ENCODE measurements around the gene SOCS1. TPM values are rescaled to one million over a fixed set of nuclear protein-coding genes. Genes with fewer than 3 reads are reported as not detected.

The SOCS1 gene
- total and polyA plus RNA-seq, 2 of the 4 experiments (the other 2 are of a cell fraction) = 2.0 to 22.0 TPM

GRCh38 chr16:11205754-11206581, 50.0 kb downstream of the SOCS1 start:
- peak overlapping the region; percentile 87; the same call in 1 of the 2 replicates for H2AK5ac ChIP-seq (ENCODE audit: low read depth, low read length)

More at GRCh38 chr16:11205754-11206581, 50.0 kb downstream of the SOCS1 start:
- Histone ChIP-seq H3K18ac (ENCODE audit: low read depth, low read length) (no peak overlapping the region), H3K9me3 (ENCODE audit: control insufficient read depth, insufficient read depth, low read length) (peaks cover 4% of the 10 kb centered on the region), H3K79me1 (ENCODE audit: low read depth in 1 of 2, low read length in 2 of 2) (no peaks in the 10 kb centered on the region), H3K4me3 (ENCODE audit: insufficient read depth, low read depth, low read length) (no peak overlapping the region), H4K20me1 (ENCODE audit: insufficient read depth, low read length) (no peaks in the 10 kb centered on the region), H3K23ac (ENCODE audit: low read depth, low read length) (no peak overlapping the region), H2BK5ac (ENCODE audit: low read depth, low read length, poor library complexity, severe bottlenecking) (no peak overlapping the region), H4K8ac (ENCODE audit: low read depth in 2 of 2, low read length in 2 of 2) (peak overlapping the region in 1 of 2 experiments; percentile 57; a peak in 1 of 4 replicates), H2BK20ac (ENCODE audit: low read depth, low read length) (peak overlapping the region; percentile 64), H4K91ac (ENCODE audit: insufficient read depth, low read depth, low read length) (no peak overlapping the region; the same call in 1 of the 2 replicates), H3K9ac (ENCODE audit: low read depth, low read length) (no peak overlapping the region), H3K4me1 (ENCODE audit: control insufficient read depth, insufficient read depth, low read length) (peaks cover 20% of the 10 kb centered on the region), H3K9me1 (ENCODE audit: insufficient read depth, low read length) (no peaks in the 10 kb centered on the region), H3K36me3 (ENCODE audit: control insufficient read depth, insufficient read depth, low read length) (no peaks in the 10 kb centered on the region), H2AFZ (replicated peaks; ENCODE audit: low read length, poor library complexity) (peak overlapping the region; percentile 68), H2BK15ac (ENCODE audit: low read depth, low read length) (peak overlapping the region; percentile 50; the same call in 1 of the 3 replicates), H3K14ac (replicated peaks; ENCODE audit: low read depth, low read length) (peak overlapping the region; percentile 45), H3K27ac (ENCODE audit: insufficient read depth, low read length) (no peak overlapping the region), H3K56ac (ENCODE audit: extremely low read depth, insufficient read depth, low read length) (no peak overlapping the region), H4K5ac (ENCODE audit: low read depth, low read length) (peak overlapping the region; percentile 21; the same call in 1 of the 2 replicates), H2AK9ac (replicated peaks; ENCODE audit: low read depth, low read length, poor library complexity) (peak overlapping the region; percentile 82), H3K27me3 (ENCODE audit: control insufficient read depth, insufficient read depth, low read length) (no peaks in the 10 kb centered on the region; the same call in 1 of the 2 replicates), H3K4ac (ENCODE audit: low read depth, low read length) (peak overlapping the region; percentile 69), H3K4me2 (ENCODE audit: low read depth, low read length) (no peak overlapping the region), H2BK120ac (ENCODE audit: low read depth, low read length) (peak overlapping the region; percentile 20; the same call in 1 of the 2 replicates)
- dilution Hi-C loops (cut with HindIII; ENCODE audit: low sequenced_read_pairs, unreplicated experiment) (no loop called here), in situ Hi-C loops (cut with MboI; ENCODE audit: low sequenced_read_pairs) (no loop called here), intact Hi-C loops (cut with micrococcal nuclease) (no loop called here)
- no TSS peak for BruUV-seq (replicated peaks)
- ATAC-seq (ENCODE audit: low read depth) (peak; percentile 28), DNase-seq (peak; percentile 42)
- TF ChIP-seq CEBPB (IDR thresholded peaks at IDR 0.05; ENCODE audit: low read depth, low read length) (peak; percentile 69), FOS (IDR thresholded peaks at IDR 0.05; ENCODE audit: low read depth, low read length) (no peak)
- 77% methylated on average over 5 of the region's 13 CpGs; no CpG with 5 or more reads in 1 of the 2 experiments for WGBS, 2 experiments (ENCODE audit: extremely low coverage in 2 of 2, insufficient read length in 1 of 2)
- POLR2A ChIA-PET (ENCODE audit: unreplicated experiment) = no interaction called here
- CTCF ChIA-PET = interaction anchor here (0.6 kb wide), 1 partner anchor 16 kb away, joined by 3 read pairs; no protein-coding TSS in a partner anchor

Data from IMR-90 (cell line).